ENCODE measurements around the gene KCTD11.

The KCTD11 gene

DNA sequence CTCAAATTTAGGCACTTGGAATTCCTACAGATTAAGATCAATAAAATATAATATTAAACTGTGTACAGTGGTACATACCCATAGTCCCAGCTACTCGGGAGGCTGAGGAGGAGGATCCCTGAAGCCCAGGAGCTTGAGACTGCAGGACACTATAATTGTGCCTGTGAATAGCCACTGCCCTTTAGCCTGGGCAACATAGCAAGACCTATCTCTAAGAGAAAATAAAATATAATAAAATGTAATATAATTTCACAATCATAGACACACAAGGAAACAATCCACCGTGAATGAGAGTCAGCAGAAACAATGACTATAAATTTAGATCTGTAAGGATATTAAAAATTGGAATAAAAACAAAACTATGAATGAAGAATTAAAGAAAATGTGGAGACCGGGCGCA is 18.9 kb downstream of the KCTD11 start:
- TF ChIP-seq, protein P1, sequence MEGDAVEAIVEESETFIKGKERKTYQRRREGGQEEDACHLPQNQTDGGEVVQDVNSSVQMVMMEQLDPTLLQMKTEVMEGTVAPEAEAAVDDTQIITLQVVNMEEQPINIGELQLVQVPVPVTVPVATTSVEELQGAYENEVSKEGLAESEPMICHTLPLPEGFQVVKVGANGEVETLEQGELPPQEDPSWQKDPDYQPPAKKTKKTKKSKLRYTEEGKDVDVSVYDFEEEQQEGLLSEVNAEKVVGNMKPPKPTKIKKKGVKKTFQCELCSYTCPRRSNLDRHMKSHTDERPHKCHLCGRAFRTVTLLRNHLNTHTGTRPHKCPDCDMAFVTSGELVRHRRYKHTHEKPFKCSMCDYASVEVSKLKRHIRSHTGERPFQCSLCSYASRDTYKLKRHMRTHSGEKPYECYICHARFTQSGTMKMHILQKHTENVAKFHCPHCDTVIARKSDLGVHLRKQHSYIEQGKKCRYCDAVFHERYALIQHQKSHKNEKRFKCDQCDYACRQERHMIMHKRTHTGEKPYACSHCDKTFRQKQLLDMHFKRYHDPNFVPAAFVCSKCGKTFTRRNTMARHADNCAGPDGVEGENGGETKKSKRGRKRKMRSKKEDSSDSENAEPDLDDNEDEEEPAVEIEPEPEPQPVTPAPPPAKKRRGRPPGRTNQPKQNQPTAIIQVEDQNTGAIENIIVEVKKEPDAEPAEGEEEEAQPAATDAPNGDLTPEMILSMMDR (IDR thresholded peaks at IDR 0.05; ENCODE audit: extremely low read depth, missing control alignments) = no peak
- DNase-seq (ENCODE audit: low spot score) = no peak

DNA sequence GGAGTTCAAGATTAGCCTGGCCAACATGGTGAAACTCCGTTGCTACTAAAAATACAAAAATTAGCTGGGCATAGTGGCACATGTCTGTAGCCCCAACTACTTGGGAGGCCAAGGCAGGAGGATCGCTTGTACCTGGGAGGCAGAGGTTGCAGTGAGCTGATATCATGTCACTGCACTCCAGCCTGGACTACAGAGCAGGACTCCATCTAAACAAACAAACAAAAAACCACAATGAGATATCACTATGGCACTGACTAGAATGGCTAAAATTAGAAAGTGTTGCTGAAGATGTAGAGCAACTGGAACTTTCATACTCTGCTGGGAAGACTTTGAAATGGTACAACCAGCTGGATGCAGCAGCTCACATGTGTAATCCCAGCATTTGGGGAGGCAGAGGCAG is 22.4 kb downstream of the KCTD11 start:
- TF ChIP-seq, protein P1 (IDR thresholded peaks at IDR 0.05; ENCODE audit: extremely low read depth, missing control alignments) = no peak
- no peak for DNase-seq (ENCODE audit: low spot score)

DNA sequence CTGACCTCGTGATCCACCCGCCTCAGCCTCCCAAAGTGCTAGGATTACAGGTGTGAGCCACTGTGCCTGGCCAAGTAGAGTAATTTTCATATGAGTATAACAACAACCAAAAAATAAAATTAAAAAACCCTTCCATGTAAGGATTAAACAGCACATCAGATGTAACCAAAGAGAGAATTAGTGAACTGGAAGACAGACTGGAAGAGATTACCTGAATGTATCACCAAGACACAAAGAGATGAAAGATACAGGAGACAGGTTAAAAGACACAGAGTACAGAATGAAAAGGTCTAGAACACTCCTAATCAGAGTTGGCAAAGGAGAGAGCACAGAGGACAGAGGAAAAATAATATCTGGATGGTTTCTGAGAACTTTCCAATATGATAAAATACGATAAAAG is 27.2 kb downstream of the KCTD11 start:
- DNase-seq (ENCODE audit: low spot score) = no peak

DNA sequence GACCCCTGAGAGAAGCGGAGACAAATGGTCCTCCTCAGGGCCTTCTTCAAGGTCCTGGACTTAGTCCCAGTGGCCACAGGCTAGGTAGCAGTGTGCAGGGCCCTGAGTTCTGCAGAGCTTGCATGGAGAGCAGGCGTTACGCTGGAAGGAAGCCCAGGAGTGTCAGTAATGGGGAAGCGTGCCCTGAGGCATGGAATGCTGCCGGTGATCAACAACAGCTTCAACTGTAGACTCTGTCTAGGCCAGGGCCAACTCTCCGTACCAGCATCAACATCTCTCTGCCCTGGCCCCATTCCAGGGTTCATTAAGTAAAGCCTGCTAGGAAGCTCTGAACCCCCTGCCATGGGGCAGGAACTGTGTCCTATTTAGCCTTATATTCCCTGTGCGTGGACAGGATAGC is 28.4 kb downstream of the KCTD11 start:
- no peak for DNase-seq (ENCODE audit: low spot score)

More for the DNA sequence above, 27.2 kb downstream of the KCTD11 start:
- TF ChIP-seq, protein P1 (IDR thresholded peaks at IDR 0.05; ENCODE audit: extremely low read depth, missing control alignments) = no peak

DNA sequence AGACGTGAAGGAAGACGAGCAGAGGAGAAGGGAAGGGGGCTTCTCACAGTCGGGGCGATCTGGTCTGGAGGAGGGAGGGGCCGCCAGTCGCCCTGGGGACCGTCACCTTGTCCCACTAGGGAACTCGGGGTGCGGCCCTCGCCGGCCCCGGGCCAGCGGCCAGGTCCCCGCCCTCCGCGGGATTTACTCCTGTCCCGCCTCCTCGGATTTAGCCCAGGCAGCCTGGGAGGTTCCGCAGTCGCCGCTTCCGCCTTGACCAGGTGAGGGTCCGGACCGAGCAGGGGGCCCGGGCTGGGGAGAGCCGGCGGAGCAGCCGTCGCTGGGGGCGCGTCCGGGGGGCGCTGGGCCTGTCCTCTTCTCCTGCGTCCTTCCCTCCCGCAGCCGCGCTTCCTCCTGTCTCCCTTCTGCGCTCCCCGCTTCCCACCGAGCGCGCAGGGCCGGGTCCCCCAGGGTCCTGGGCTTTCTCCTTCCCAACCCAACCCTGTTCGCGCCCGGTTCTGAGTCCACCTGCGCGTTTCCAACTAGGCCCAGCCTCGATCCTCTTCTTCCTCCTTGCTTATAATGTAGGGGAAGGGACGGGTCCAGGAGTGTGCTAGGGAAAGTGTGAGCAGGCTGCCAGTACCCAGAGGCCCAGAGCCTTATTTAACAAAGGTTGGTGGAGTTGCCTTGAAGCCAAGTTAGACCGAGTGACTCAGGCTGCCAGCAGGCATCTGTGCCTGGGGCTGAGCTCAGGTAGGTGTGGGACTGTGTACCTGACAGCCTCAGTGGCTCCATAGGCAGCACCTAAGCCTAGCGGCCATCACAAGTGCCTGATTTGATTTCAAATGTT is 29.1 kb downstream of the KCTD11 start, which contains the start of gene TNK1:
TNK1 (plus strand) TSS at position 235 of the 829 bp plus-strand sequence. CDS start 1,838 bp downstream, outside the sequence.
- TF ChIP-seq, protein P1 (IDR thresholded peaks at IDR 0.05; ENCODE audit: extremely low read depth, missing control alignments) = no peak

More for the DNA sequence above, 28.4 kb downstream of the KCTD11 start:
- TF ChIP-seq, protein P1 (IDR thresholded peaks at IDR 0.05; ENCODE audit: extremely low read depth, missing control alignments) = no peak

DNA sequence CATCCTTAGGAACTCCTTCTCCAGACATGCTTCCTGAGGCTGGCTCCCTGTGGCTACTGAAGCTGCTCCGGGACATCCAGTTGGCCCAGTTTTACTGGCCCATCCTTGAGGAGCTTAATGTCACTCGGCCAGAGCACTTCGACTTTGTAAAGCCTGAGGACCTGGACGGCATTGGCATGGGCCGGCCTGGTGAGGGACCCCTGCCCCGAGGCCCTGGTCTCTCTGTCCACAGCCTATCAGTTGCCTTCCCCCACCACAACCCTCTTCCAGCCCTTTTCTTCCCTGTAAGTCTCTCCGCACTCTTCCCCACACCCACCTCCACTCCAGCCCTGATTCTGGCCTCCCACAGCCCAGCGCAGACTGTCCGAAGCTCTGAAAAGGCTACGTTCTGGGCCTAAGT is 30.9 kb downstream of the KCTD11 start:
- TF ChIP-seq, protein P1 (IDR thresholded peaks at IDR 0.05; ENCODE audit: extremely low read depth, missing control alignments) = no peak
- DNase-seq (ENCODE audit: low spot score) = no peak

More for the DNA sequence above, 29.1 kb downstream of the KCTD11 start, which contains the start of gene TNK1:
- no peak for DNase-seq (ENCODE audit: low spot score)

DNA sequence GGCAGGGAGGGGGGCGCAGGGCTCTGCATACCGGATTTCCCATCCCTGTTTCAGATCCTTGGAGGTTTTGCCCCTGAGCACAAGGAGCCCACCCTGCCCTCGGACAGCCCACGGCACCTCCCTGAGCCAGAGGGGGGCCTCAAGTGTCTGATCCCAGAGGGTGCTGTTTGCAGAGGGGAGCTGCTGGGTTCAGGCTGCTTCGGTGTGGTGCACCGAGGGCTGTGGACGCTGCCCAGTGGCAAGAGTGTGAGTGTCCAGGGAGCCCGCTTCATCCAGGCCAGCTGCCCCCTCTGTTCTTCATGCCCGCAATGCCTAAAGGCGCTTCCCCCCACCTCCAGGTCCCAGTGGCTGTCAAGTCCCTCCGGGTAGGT is 31.4 kb downstream of the KCTD11 start:
- DNase-seq (ENCODE audit: low spot score) = no peak
- TF ChIP-seq, protein P1 (IDR thresholded peaks at IDR 0.05; ENCODE audit: extremely low read depth, missing control alignments) = no peak

Measured in GM20000 (cell line).